Liver (tissue), 9 donors: Measurements from ENCODE around the gene DOK3. TPM values are rescaled to one million over a fixed set of nuclear protein-coding genes. Genes with fewer than 3 reads are reported as not detected.

Experiments used
- DNase-seq: peaks from one replicate; pipeline ENCODE4 v3.0.0-alpha.2; 2017; ENCODE audit warnings: low spot score
- H3K27ac ChIP-seq, 2 donors: one replicate each; pipeline ENCODE4 v1.7.0; 2013; ENCODE audit warnings: inconsistent platforms in 2 of 2, low read length in 2 of 2, control low read depth in 1 of 2, low read depth in 1 of 2, mild to moderate bottlenecking in 1 of 2
- H3K27me3 ChIP-seq, 4 donors: one replicate each; pipeline versions ENCODE4 v1.6.1 to v1.7.0; 2013; ENCODE audit warnings: low read length in 3 of 4, inconsistent platforms in 1 of 4, mild to moderate bottlenecking in 1 of 4, moderate library complexity in 1 of 4; ENCODE audit not compliant: control insufficient read depth in 4 of 4, insufficient read depth in 4 of 4
- H3K36me3 ChIP-seq, 4 donors: one replicate each; pipeline versions ENCODE4 v1.6.1 to v1.7.0; 2013; ENCODE audit warnings: low read length in 3 of 4, mild to moderate bottlenecking in 3 of 4, low read depth in 1 of 4, moderate library complexity in 1 of 4; ENCODE audit not compliant: control insufficient read depth in 4 of 4, insufficient read depth in 3 of 4
- H3K4me1 ChIP-seq, 4 donors: one replicate each; pipeline versions ENCODE4 v1.6.1 to v1.7.0; 2013; ENCODE audit warnings: low read length in 3 of 4, mild to moderate bottlenecking in 3 of 4, moderate library complexity in 1 of 4; ENCODE audit not compliant: control insufficient read depth in 4 of 4, insufficient read depth in 4 of 4
- H3K4me3 ChIP-seq, 3 donors: one replicate each; pipeline versions ENCODE4 v1.6.1 to v1.7.0; 2013; ENCODE audit warnings: low read length in 3 of 3, control low read depth in 1 of 3, low read depth in 1 of 3, mild to moderate bottlenecking in 1 of 3
- H3K9ac ChIP-seq, 2 donors: one replicate each; pipeline ENCODE4 v1.7.0; 2013; ENCODE audit warnings: low read length in 2 of 2, mild to moderate bottlenecking in 2 of 2, moderate library complexity in 2 of 2, control low read depth in 1 of 2, low read depth in 1 of 2
- H3K9me3 ChIP-seq, 4 donors: one replicate each; pipeline versions ENCODE4 v1.6.1 to v1.7.0; 2013; ENCODE audit warnings: low read length in 3 of 4; ENCODE audit not compliant: control insufficient read depth in 4 of 4
- CTCF ChIP-seq: fragments of 150-350 bp; IDR thresholded peaks from 2 replicates; pipeline ENCODE4 v1.5.1; 2017; ENCODE audit warnings: improper control_type of control experiment, low read depth, low read length; ENCODE audit not compliant: missing input control
- FOXA1 ChIP-seq: IDR thresholded peaks from 2 replicates; pipeline ENCODE4 v1.6.1; 2016; ENCODE audit warnings: antibody characterized with exemption
- FOXA2 ChIP-seq: IDR thresholded peaks from 2 replicates; pipeline ENCODE4 v1.6.1; 2016; ENCODE audit warnings: antibody characterized with exemption
- HNF4G ChIP-seq: IDR thresholded peaks from 2 replicates; pipeline ENCODE4 v1.6.1; 2016; ENCODE audit warnings: antibody characterized with exemption
- MAX ChIP-seq: IDR thresholded peaks from 2 replicates; pipeline ENCODE4 v1.6.1; 2016; ENCODE audit warnings: antibody characterized with exemption
- REST ChIP-seq: IDR thresholded peaks from 2 replicates; pipeline ENCODE4 v1.6.1; 2016; ENCODE audit warnings: antibody characterized with exemption, mild to moderate bottlenecking
- RXRA ChIP-seq, 2 donors: IDR thresholded peaks; 2 replicates each; pipeline ENCODE4 v1.6.1; 2017 to 2018; ENCODE audit warnings: antibody characterized with exemption in 2 of 2, mild to moderate bottlenecking in 1 of 2
- SP1 ChIP-seq: IDR thresholded peaks from 2 replicates; pipeline ENCODE4 v1.6.1; 2018; ENCODE audit warnings: antibody characterized with exemption, mild to moderate bottlenecking
- YY1 ChIP-seq: IDR thresholded peaks from 2 replicates; pipeline ENCODE4 v1.6.1; 2016; ENCODE audit warnings: antibody characterized with exemption, mild to moderate bottlenecking
- WGBS: extraction: QIAGEN DNeasy Blood & Tissue Kit; methylation state at CpG from one replicate; pipeline ENCODE4 v1.1.7; 2013; 5-methylcytosine and 5-hydroxymethylcytosine counted together
- polyA plus RNA-seq, 2 donors: library from polyadenylated mRNA; stranded (reverse) in 1 of 2; unstranded in 1 of 2; fragments of 200-250 nt in 1 of 2; fragments of >200 nt in 1 of 2; fragmentation: Nextera tagmentation in 1 of 2; extraction: Ambion mirVana in 1 of 2; gene quantifications; one replicate each; pipeline versions ENCODE4 v1.2.1 to v1.2.3, GENCODE V29; 2013 to 2015
- total RNA-seq, 2 donors: library from RNA; depleted of rRNA; stranded (reverse); fragments of >200 nt; gene quantifications; one replicate each; pipeline ENCODE4 v1.2.3, GENCODE V29; 2014
- donor health status: healthy.
- donor health status: healthy.
- donor health status: healthy.
- donor health status: healthy.
- donor health status: healthy.

DOK3 gene
- total and polyA plus RNA-seq, 4 donors = 1.7 to 19.2 (median 6.6) TPM

GRCh38 chr5:177468329-177468684 is 41.3 kb downstream of the DOK3 start:
- DNase-seq = no peak
- Histone ChIP-seq H3K9ac (no peak overlapping the region), H3K27ac (no peak overlapping the region), H3K36me3 (no peaks in the 10 kb centered on the region), H3K27me3 (no peaks in the 10 kb centered on the region), H3K4me3 (no peak overlapping the region), H3K9me3 (no peaks in the 10 kb centered on the region), H3K4me1 (peaks cover 0 to 6% (median 3%) of the 10 kb centered on the region in 4 donors)
- WGBS = 97% methylated on average over 2 of the region's 2 CpGs
- TF ChIP-seq FOXA2 = no peak
- TF ChIP-seq CTCF = no peak
- no peak for TF ChIP-seq REST
- TF ChIP-seq YY1 = no peak
- no peak for TF ChIP-seq SP1

- TF ChIP-seq YY1 = no peak
- no peak for TF ChIP-seq HNF4G
- TF ChIP-seq MAX = no peak
- TF ChIP-seq FOXA1 = no peak
- no peak for TF ChIP-seq CTCF
- H3K36me3 ChIP-seq = no peaks in the 10 kb centered on the region
These were observed 42.2 kb downstream of the DOK3 start for GRCh38 chr5:177467436-177467835.

GRCh38 chr5:177466861-177467260 is 42.8 kb downstream of the DOK3 start:
- TF ChIP-seq RXRA (IDR thresholded peaks at IDR 0.05) = no peak
- TF ChIP-seq REST = no peak
- no peak for TF ChIP-seq CTCF
- no peaks in the 10 kb centered on the region for H3K27me3 ChIP-seq
- H3K4me3 ChIP-seq = no peak overlapping the region
- H3K9me3 ChIP-seq = no peaks in the 10 kb centered on the region
- H3K4me1 ChIP-seq = no peaks in the 10 kb centered on the region
- no peak for DNase-seq
- H3K9ac ChIP-seq = no peak overlapping the region
- H3K27ac ChIP-seq = no peak overlapping the region
- 93% methylated on average over 25 of the region's 25 CpGs for WGBS
- no peaks in the 10 kb centered on the region for H3K36me3 ChIP-seq

More at GRCh38 chr5:177467436-177467835, 42.2 kb downstream of the DOK3 start:
- no peaks in the 10 kb centered on the region for H3K27me3 ChIP-seq
- no peak overlapping the region for H3K27ac ChIP-seq
- no peaks in the 10 kb centered on the region for H3K4me1 ChIP-seq
- 93% methylated on average over 31 of the region's 31 CpGs for WGBS
- H3K9me3 ChIP-seq = no peaks in the 10 kb centered on the region
- no peak overlapping the region for H3K4me3 ChIP-seq
- no peak for DNase-seq
- no peak overlapping the region for H3K9ac ChIP-seq
